Sigmoid colon (tissue), 7 donors: Measurements from ENCODE around the gene VPS37B. TPM values are rescaled to one million over a fixed set of nuclear protein-coding genes. Genes with fewer than 3 reads are reported as not detected.
A peak's percentile ranks its signal among the peaks of the same experiment; 100 is the strongest.

ENCODE experiments used
- DNase-seq: peaks from one replicate; pipeline ENCODE4 v3.0.0-alpha.2; 2019
- H3K27ac ChIP-seq, 4 donors: fragments of 200-600 bp; sonication (generic); one replicate each; pipeline ENCODE4 v1.5.1; 2016 to 2019; ENCODE audit warnings: mild to moderate bottlenecking in 1 of 4
- H3K27me3 ChIP-seq, 3 donors: fragments of 200-600 bp; sonication (generic); one replicate each; pipeline ENCODE4 v1.5.1; 2019; ENCODE audit warnings: mild to moderate bottlenecking in 1 of 3
- H3K36me3 ChIP-seq, 4 donors: fragments of 200-600 bp; sonication (generic); one replicate each; pipeline ENCODE4 v1.5.1; 2016 to 2019
- H3K4me1 ChIP-seq, 4 donors: fragments of 200-600 bp; sonication (generic); one replicate each; pipeline ENCODE4 v1.5.1; 2017 to 2019
- H3K4me3 ChIP-seq, 4 donors: fragments of 200-600 bp; sonication (generic); one replicate each; pipeline ENCODE4 v1.5.1; 2017 to 2019; ENCODE audit warnings: mild to moderate bottlenecking in 2 of 4, moderate library complexity in 1 of 4
- H3K9me3 ChIP-seq, 4 donors: fragments of 200-600 bp in 3 of 4; sonication (generic) in 3 of 4; one replicate each; pipeline versions ENCODE4 v1.5.1 to v1.6.1; 2013 to 2019
- EP300 ChIP-seq, 4 donors: sonication (generic); formaldehyde crosslinking; IDR thresholded peaks; one replicate each; pipeline ENCODE4 v1.6.1; 2017; ENCODE audit warnings: antibody characterized with exemption in 4 of 4
- POLR2A ChIP-seq, 2 donors: fragments of 450-650 bp; IDR thresholded peaks; one replicate each; pipeline ENCODE4 v1.6.1; 2016; ENCODE audit warnings: antibody characterized with exemption in 2 of 2, mild to moderate bottlenecking in 2 of 2, moderate library complexity in 2 of 2
- POLR2AphosphoS5 ChIP-seq, 4 donors: sonication (generic); formaldehyde crosslinking; IDR thresholded peaks; one replicate each; pipeline ENCODE4 v1.6.1; 2017; ENCODE audit warnings: antibody characterized with exemption in 4 of 4
- WGBS, 2 donors: extraction: QIAGEN DNeasy Blood & Tissue Kit; methylation state at CpG; one replicate each; pipeline ENCODE4 v1.1.7; 2013; 5-methylcytosine and 5-hydroxymethylcytosine counted together
- intact Hi-C: fragments of 100-400 bp; cut with DNase I; formaldehyde crosslinking; loops from one replicate; pipeline ENCODE4 v1.15.1; 2023
- polyA plus RNA-seq, 3 donors: library from polyadenylated mRNA; stranded (reverse); fragments of 200-250 nt; gene quantifications; one replicate each; pipeline ENCODE4 v1.2.3, GENCODE V29; 2013
- total RNA-seq, 4 donors: library from RNA; depleted of rRNA; stranded (reverse); fragments of >200 nt; gene quantifications; one replicate each; pipeline ENCODE4 v1.1.0, GENCODE V29; 2016
- TF ChIP-seq, protein P1 (sequence below), 4 experiments: fragments of 450-650 bp in 3 of 4; fragments of 200-600 bp in 1 of 4; IDR thresholded peaks; one replicate each; pipeline ENCODE4 v1.5.1; 2016 to 2019; ENCODE audit warnings: antibody characterized with exemption in 4 of 4, mild to moderate bottlenecking in 3 of 4, moderate library complexity in 2 of 4
- donor health status: healthy with polysubstance abuse.
- donor health status: Bipolar disorder and iron deficiency.
- donor health status: healthy.

Gene VPS37B
- total and polyA plus RNA-seq, 7 donors: 8.6 to 64.7 (median 17.2) TPM

DNA sequence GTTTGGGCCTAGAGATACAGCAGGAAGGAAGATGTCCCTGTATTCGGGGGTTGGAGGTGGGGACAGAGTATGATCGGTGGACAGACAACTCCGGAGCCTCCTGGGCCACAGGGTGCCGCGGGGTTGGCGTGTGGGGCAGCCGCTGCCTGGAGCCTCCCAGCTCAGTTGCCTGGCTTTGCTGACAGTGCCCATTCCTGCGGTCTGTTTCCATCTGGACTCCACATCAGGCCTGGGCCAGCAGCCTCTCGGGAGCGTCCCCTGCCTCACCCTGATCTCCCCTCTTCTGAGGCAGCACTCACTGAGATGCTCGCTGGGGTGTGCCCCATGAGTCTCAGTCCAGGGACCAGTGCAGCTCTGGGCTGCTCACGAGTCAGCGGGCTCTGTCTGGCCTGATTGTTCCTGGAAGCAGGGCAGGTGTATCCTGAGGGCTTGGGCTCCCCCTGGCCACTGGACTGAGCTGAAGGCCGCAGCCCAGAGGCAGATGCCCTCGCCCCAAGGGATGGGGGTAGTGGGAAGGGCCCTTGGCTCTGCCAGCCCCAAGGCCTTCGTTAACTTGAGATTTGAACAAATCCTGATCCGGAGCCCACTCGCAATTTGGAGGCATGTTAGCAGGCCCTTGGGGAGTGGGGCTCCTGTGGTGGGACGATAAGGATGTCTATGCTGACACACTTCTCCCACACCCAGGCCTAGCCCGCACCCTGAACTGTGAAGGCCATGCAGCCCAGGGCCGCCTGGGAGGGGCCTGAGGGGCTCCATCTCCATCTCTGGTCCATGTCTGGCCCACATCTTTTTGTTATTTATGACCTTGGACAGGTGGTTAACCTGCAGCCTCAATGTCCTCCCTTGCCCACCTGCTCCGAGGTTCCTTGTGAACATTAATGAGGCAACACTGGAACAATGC, 53.2 kb downstream of the VPS37B start:
- WGBS, 2 donors: 87 to 90% methylated on average over 22 of the region's 22 CpGs
- H3K36me3 ChIP-seq: no peaks in the 10 kb centered on the region
- H3K27me3 ChIP-seq: no peaks in the 10 kb centered on the region
- peak overlapping the region in 1 of 4 donors; percentile 79 for H3K27ac ChIP-seq
- TF ChIP-seq POLR2AphosphoS5 (IDR thresholded peaks at IDR 0.05) (no peak), POLR2A (IDR thresholded peaks at IDR 0.05) (no peak), EP300 (IDR thresholded peaks at IDR 0.05) (no peak)
- TF ChIP-seq, protein P1, sequence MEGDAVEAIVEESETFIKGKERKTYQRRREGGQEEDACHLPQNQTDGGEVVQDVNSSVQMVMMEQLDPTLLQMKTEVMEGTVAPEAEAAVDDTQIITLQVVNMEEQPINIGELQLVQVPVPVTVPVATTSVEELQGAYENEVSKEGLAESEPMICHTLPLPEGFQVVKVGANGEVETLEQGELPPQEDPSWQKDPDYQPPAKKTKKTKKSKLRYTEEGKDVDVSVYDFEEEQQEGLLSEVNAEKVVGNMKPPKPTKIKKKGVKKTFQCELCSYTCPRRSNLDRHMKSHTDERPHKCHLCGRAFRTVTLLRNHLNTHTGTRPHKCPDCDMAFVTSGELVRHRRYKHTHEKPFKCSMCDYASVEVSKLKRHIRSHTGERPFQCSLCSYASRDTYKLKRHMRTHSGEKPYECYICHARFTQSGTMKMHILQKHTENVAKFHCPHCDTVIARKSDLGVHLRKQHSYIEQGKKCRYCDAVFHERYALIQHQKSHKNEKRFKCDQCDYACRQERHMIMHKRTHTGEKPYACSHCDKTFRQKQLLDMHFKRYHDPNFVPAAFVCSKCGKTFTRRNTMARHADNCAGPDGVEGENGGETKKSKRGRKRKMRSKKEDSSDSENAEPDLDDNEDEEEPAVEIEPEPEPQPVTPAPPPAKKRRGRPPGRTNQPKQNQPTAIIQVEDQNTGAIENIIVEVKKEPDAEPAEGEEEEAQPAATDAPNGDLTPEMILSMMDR (IDR thresholded peaks at IDR 0.05): no peak
- no peaks in the 10 kb centered on the region for H3K4me1 ChIP-seq
- intact Hi-C loops: no loop called here
- DNase-seq: no peak
- H3K4me3 ChIP-seq: no peak overlapping the region
- H3K9me3 ChIP-seq: no peaks in the 10 kb centered on the region

DNA sequence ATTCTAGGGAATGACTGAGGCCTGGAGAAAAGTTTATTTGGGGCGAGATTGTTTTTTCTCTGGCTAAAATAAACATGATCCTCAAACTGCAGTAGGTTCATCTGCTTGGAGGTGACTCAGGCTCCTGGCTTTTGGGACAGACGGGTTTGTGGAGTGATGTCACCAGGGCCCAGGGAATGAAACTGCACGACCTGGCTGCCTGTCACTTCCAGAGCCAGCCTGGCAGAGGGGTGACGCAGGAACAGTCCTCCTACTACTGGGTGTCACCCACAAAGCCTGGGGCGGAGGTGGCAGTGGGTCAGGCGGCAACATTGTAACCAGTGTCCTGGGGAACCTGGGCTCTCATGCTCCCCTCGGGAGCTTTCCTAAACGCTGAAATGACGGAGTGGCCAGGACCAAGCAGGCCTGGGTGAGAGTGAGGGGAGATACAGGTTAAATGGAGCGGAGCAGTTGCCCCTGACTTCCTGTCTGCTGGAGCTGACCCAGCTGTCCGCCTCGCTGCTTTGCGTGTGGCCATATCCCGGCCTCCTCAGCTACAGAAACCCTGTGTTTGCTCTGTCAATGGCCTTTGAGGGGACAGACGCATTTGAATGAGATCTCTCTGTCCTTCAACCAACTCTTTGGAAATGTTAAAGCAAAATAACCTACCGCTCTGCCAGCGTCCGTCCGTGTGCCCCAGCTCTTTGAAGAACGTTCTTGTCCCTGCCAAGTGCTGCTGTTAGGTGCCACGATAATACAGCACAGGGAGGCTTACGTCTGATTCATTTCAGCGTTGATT, 54.2 kb downstream of the VPS37B start:
- Histone ChIP-seq H3K27me3 (no peaks in the 10 kb centered on the region), H3K27ac (peak overlapping the region in 1 of 4 donors; percentile 79), H3K4me1 (peaks cover 0 to 3% (median 0%) of the 10 kb centered on the region in 4 donors), H3K9me3 (no peaks in the 10 kb centered on the region), H3K4me3 (no peak overlapping the region), H3K36me3 (no peaks in the 10 kb centered on the region)
- WGBS, 2 donors: 76 to 81% methylated on average over 23 of the region's 23 CpGs
- intact Hi-C loops: no loop called here
- TF ChIP-seq POLR2A (IDR thresholded peaks at IDR 0.05) (no peak), POLR2AphosphoS5 (IDR thresholded peaks at IDR 0.05) (no peak), EP300 (IDR thresholded peaks at IDR 0.05) (no peak)
- TF ChIP-seq, protein P1 (IDR thresholded peaks at IDR 0.05): no peak
- DNase-seq: no peak

DNA sequence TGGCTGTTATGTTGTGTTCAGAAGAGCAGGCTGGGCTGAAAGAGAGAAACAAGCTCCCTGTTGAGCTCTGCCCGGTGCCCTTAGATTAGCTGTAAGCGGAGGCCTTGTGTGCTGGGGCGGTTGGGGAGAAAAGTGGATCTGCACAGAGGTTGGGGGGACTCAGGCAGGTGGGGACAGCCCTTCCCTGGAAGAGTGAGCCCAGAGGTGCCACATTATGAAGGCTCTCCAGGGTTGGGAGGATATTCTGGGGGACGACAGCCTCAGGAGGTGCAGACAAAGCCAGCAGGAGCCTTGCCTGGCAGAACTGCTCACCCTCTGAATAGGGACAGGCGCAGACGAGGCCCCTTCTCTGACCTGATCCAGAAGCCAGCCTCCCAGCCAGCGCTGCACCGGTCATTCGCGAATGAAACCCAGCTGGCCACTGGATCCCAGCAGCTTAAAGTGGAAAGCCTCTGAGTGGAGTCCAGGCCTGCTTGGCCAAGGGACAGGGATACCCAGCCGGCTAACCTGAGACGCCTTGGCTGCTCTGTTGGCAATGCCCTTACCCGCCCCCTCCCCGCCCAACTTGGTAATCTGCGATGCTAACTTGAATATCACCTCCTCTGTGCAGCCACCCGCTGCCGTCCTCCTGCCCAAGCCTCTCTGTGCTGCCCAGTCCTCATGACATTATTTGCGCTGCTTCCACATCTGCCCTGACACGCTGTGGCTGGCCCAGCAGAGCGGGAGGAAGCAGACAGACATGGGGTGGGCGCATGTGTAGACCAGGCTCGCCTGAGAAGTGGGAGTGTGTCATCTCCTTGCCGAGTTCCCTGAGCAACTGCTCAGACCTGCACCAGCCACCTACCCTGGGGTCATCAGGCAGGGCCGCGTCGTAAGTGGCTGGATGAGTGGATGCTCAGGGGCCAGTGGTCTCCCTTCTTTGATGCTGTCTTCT, 55.1 kb downstream of the VPS37B start:
- no peak for TF ChIP-seq POLR2A (IDR thresholded peaks at IDR 0.05)
- no peak for TF ChIP-seq EP300 (IDR thresholded peaks at IDR 0.05)
- TF ChIP-seq POLR2AphosphoS5 (IDR thresholded peaks at IDR 0.05): no peak
- TF ChIP-seq, protein P1 (IDR thresholded peaks at IDR 0.05): no peak
- H3K4me1 ChIP-seq: peaks cover 0 to 9% (median 4%) of the 10 kb centered on the region in 4 donors
- H3K27me3 ChIP-seq: no peaks in the 10 kb centered on the region
- peak overlapping the region in 1 of 4 donors; percentile 79 for H3K27ac ChIP-seq
- no peak overlapping the region for H3K4me3 ChIP-seq
- H3K9me3 ChIP-seq: no peaks in the 10 kb centered on the region
- intact Hi-C loops: no loop called here
- no peak for DNase-seq
- WGBS, 2 donors: 90 to 92% methylated on average over 26 of the region's 26 CpGs
- no peaks in the 10 kb centered on the region for H3K36me3 ChIP-seq

DNA sequence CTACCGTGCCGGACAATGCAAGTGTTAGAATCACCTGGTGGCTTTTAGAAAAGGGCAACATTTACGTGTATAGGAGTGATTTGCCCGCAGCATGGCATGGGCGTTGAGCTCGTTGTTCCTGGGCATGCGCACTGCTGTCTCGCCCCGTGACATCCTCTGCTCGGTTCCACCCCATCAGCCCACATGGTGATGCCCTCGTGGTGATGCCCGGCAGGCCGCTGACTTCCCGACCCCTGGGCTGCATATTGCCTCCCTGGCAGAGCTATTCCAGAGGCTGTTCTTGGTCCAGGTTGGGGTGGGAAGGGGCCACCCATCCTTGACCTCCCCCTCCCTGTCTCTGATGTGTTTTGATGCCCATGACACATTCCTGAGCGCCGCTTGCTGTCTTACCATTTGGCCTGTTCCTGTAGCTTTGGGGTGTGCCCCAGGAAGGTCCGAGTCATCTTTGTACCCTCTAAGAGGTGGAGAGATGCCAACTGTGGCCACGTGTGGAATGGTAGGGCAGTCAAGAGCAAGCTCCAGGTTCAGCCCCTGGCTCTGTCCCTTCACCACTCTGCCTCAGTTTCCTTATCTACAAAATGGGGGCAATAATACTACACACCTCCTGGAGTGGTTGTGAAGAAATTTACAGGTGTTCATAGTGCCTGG, 55.9 kb downstream of the VPS37B start:
- DNase-seq: no peak
- H3K4me3 ChIP-seq: no peak overlapping the region
- H3K27me3 ChIP-seq: no peaks in the 10 kb centered on the region
- TF ChIP-seq POLR2A (IDR thresholded peaks at IDR 0.05) (no peak), POLR2AphosphoS5 (IDR thresholded peaks at IDR 0.05) (no peak), EP300 (IDR thresholded peaks at IDR 0.05) (no peak)
- TF ChIP-seq, protein P1 (IDR thresholded peaks at IDR 0.05): no peak
- no peaks in the 10 kb centered on the region for H3K36me3 ChIP-seq
- H3K4me1 ChIP-seq: peaks cover 0 to 9% (median 4%) of the 10 kb centered on the region in 4 donors
- H3K9me3 ChIP-seq: no peaks in the 10 kb centered on the region
- no peak overlapping the region for H3K27ac ChIP-seq
- WGBS, 2 donors: 76 to 90% methylated on average over 18 of the region's 18 CpGs
- intact Hi-C loops: no loop called here
